AG04450 (cell line): ENCODE data around the gene KRT75. TPM values are rescaled to one million over a fixed set of nuclear protein-coding genes. Genes with fewer than 3 reads are reported as not detected.

Source experiments
- CTCF ChIA-PET: fragments of 300-600, 350-600 bp; formaldehyde crosslinking; extraction: SDS; loops from one replicate; lab custom pipeline; 2022; ENCODE audit warnings: antibody characterized with exemption, inconsistent platforms; lab: Charles Lee
- POLR2A ChIA-PET: fragments of 350-600 bp; formaldehyde crosslinking; extraction: SDS; loops from one replicate; lab custom pipeline; 2021; ENCODE audit warnings: antibody characterized with exemption, inconsistent platforms; lab: Yijun Ruan, JAX
- DNase-seq: peaks from one replicate; pipeline ENCODE4 v3.0.0-alpha.2; 2011; ENCODE audit warnings: low read depth, low spot score
- H3K27ac ChIP-seq: one replicate; pipeline ENCODE4 v1.5.1; 2012; ENCODE audit warnings: low read depth, low read length, control low read depth
- H3K27me3 ChIP-seq: one replicate; pipeline ENCODE4 v1.6.0; 2012; ENCODE audit warnings: low read length; ENCODE audit not compliant: control insufficient read depth, insufficient read depth
- H3K4me3 ChIP-seq: 2 replicates; pipeline ENCODE4 v1.5.1; 2011; ENCODE audit warnings: mild to moderate bottlenecking, low read depth, low read length, control low read depth
- H3K9me3 ChIP-seq: 2 replicates; pipeline ENCODE4 v1.5.1; 2012; ENCODE audit warnings: low read length; ENCODE audit not compliant: control insufficient read depth, insufficient read depth
- polyA plus RNA-seq: library from polyadenylated mRNA; depleted of rRNA; stranded (reverse); fragments of >200 nt; gene quantifications from 2 replicates; pipeline ENCODE4 v1.2.3, GENCODE V29; 2011
- TF ChIP-seq, protein P1 (sequence below): IDR thresholded peaks from 2 replicates; pipeline ENCODE4 v1.5.1; 2011; ENCODE audit warnings: low read depth, low read length, control low read depth, inconsistent platforms

KRT75 gene
- polyA plus RNA-seq, 1 experiment: not detected

DNA sequence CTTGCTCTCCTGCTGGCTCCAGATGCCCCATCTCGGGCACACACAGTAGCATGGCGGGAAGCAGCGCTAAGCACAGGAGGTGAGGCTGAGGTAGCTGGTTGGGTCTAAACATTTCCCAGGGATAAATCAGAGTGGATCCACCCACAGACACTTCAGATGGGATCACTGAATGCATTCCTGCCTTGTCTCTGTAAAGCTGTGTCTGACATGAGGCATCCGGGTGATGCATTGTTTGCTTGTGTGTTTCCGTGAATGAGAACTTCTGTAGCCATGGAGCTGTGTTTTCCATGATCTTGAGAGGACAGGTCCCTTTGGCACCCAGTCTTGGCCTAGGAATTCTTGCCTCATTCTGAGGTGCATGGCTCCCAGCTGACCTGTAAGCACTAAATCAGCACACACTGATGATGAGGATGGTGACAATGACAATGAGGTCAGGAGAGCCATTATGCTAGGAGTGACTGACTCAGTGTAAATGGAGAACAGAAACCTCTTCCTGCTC lies 6.7 kb upstream of the KRT75 start:
- TF ChIP-seq, protein P1, sequence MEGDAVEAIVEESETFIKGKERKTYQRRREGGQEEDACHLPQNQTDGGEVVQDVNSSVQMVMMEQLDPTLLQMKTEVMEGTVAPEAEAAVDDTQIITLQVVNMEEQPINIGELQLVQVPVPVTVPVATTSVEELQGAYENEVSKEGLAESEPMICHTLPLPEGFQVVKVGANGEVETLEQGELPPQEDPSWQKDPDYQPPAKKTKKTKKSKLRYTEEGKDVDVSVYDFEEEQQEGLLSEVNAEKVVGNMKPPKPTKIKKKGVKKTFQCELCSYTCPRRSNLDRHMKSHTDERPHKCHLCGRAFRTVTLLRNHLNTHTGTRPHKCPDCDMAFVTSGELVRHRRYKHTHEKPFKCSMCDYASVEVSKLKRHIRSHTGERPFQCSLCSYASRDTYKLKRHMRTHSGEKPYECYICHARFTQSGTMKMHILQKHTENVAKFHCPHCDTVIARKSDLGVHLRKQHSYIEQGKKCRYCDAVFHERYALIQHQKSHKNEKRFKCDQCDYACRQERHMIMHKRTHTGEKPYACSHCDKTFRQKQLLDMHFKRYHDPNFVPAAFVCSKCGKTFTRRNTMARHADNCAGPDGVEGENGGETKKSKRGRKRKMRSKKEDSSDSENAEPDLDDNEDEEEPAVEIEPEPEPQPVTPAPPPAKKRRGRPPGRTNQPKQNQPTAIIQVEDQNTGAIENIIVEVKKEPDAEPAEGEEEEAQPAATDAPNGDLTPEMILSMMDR: no peak
- Histone ChIP-seq H3K27ac (no peak overlapping the region), H3K9me3 (no peaks in the 10 kb centered on the region), H3K4me3 (no peak overlapping the region), H3K27me3 (no peaks in the 10 kb centered on the region)
- DNase-seq: peak; percentile 6
- CTCF ChIA-PET: no interaction called here
- POLR2A ChIA-PET: interaction anchor here (0.6 kb wide), 1 partner anchor 537 kb away, joined by 3 read pairs; no protein-coding TSS in a partner anchor

DNA sequence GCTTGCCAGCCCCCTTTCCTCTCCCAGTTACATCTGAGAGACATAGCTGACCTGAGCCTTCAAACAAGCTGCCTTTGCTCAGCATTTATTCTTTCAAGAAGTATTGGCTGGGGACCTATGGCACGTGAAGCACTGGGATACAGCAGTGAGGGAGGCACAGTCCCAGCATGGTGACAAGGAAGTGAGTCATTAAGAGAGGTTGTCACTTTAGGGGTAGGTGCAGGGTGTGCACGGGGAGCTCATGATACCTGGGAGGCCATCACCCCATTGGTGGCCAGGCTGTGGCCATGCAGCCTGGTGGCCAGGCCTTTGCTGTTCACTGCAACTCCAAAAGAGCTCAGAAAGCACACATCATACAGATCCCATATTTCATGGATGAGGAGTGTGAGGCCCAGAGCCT lies 5.7 kb upstream of the KRT75 start:
- no peaks in the 10 kb centered on the region for H3K27me3 ChIP-seq
- ChIA-PET CTCF (no interaction called here), POLR2A (no interaction called here)
- TF ChIP-seq, protein P1: no peak
- H3K4me3 ChIP-seq: no peak overlapping the region
- no peak for DNase-seq
- H3K9me3 ChIP-seq: no peaks in the 10 kb centered on the region
- no peak overlapping the region for H3K27ac ChIP-seq

DNA sequence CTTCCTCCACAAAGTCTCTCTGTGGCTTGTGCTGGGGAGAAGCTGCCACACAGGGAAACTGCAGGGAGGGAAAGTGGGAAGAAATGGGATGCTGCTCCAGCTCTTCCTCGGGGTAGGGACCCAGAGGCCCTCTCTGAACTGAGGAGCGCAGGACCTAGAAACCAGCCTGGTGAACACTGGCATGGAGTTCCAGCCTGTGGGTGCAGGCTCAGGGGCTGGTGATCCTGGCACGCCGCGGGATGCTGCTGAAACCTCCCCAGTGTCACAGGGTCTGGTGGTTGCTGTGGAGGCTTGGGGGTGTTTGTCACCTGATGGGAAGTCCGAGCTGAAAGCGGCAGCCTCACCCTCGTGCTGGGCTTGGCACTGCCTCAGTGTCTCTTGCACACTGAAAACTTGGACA lies 5.2 kb upstream of the KRT75 start:
- Histone ChIP-seq H3K27me3 (no peaks in the 10 kb centered on the region), H3K9me3 (no peaks in the 10 kb centered on the region), H3K27ac (no peak overlapping the region), H3K4me3 (no peak overlapping the region)
- TF ChIP-seq, protein P1: no peak
- ChIA-PET CTCF (no interaction called here), POLR2A (no interaction called here)
- no peak for DNase-seq

DNA sequence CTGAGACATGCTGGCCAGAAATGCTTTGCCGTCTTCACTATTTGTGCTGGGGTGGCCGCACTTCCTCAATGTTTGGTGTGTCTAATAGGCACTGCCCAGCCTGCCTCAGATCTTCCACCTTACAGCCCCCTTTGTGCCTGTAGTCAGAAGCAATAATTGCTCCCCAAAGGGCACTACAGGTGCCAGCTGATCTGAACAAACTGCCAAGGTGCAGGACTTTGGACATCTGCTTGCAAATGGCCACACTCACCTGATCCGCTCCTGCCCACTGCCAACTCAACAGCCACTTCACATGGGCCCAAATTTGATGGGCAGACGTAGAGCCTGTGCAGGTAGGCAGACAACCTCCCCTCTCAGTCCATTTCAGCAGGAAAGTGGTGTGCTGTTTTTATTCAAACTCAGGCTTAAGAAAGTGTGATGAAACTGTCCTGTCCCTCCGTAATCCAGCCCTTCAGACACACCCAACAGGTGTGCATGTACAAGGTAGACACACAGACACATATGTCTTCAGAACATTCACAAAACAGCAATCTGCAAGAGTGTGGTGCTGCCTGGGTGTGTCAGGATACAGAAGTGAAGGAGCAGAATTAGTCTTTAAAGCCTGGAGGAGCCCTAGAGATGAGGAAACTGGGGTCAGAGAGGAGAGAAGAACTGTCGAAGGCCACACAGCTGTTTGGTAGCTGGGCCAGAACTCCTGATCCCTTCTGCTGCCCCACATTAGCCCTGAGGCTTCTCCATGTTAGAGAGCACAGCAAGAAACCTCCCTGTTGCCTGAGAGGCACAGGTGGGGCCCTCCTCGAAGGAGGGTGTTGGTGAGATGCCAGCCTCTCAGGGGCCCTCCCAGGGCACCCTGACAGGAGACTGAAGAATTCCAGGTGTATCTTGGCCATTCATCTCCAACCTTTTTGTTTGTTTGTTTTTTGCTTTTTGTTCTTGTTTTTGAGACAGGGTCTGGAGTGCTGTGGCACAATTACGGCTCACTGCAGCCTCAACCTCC lies 4.4 kb upstream of the KRT75 start:
- H3K27ac ChIP-seq: no peak overlapping the region
- H3K9me3 ChIP-seq: no peaks in the 10 kb centered on the region
- H3K4me3 ChIP-seq: no peak overlapping the region
- DNase-seq: no peak
- ChIA-PET POLR2A (no interaction called here), CTCF (no interaction called here)
- H3K27me3 ChIP-seq: peaks cover 3% of the 10 kb centered on the region
- TF ChIP-seq, protein P1: no peak

DNA sequence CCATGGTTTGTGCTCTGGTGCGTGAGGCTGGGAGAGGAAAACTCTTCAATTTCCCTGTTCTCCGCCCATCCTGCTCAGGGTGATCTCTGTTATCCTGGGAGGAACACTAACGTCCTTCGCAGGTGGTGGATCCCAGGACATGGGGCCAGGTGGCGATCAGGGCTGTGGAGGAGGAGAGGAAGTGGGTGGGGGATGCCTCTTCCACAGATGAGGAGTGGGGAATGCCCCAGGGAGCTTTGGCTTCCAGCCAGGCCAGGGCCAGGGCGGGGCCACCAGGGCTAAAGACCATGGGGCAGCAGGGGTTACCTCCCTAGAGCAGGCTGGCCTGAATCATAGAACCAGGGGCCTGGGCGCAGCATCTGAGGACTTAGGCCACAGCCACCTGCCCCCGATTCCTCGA lies 3.3 kb upstream of the KRT75 start:
- Histone ChIP-seq H3K27ac (no peak overlapping the region), H3K4me3 (no peak overlapping the region), H3K9me3 (no peaks in the 10 kb centered on the region), H3K27me3 (peaks cover 8% of the 10 kb centered on the region)
- POLR2A ChIA-PET: no interaction called here
- no peak for DNase-seq
- CTCF ChIA-PET: no interaction called here
- TF ChIP-seq, protein P1: no peak
